Memory B cell (primary cell): ENCODE measurements around the gene SIPA1L3.

Source experiments
- ATAC-seq: fragments of 150-1000 bp; cut with Tn5 transposase; 2 replicates; pipeline ENCODE4 v1.10.0; 2021; ENCODE audit warnings: low read depth, mild to moderate bottlenecking, moderate library complexity
- DNase-seq, 2 donors: peaks; one replicate each; pipeline ENCODE4 v3.0.0; 2022; ENCODE audit warnings: low spot score in 2 of 2
- H3K27ac Mint-ChIP-seq: one replicate; pipeline ENCODE4 v1.8.0; 2022; ENCODE audit warnings: mild to moderate bottlenecking, moderate library complexity, mixed read lengths
- H3K27me3 Mint-ChIP-seq: one replicate; pipeline ENCODE4 v1.8.0; 2022; ENCODE audit warnings: mixed read lengths
- H3K36me3 Mint-ChIP-seq: one replicate; pipeline ENCODE4 v1.8.0; 2022; ENCODE audit warnings: mild to moderate bottlenecking, mixed read lengths
- H3K4me1 Mint-ChIP-seq: one replicate; pipeline ENCODE4 v1.8.0; 2022; ENCODE audit warnings: mixed read lengths
- H3K4me3 Mint-ChIP-seq: one replicate; pipeline ENCODE4 v1.8.0; 2022; ENCODE audit warnings: mild to moderate bottlenecking, moderate library complexity, mixed read lengths
- H3K9me3 Mint-ChIP-seq: one replicate; pipeline ENCODE4 v1.8.0; 2022; ENCODE audit warnings: mixed read lengths

SIPA1L3 gene

DNA sequence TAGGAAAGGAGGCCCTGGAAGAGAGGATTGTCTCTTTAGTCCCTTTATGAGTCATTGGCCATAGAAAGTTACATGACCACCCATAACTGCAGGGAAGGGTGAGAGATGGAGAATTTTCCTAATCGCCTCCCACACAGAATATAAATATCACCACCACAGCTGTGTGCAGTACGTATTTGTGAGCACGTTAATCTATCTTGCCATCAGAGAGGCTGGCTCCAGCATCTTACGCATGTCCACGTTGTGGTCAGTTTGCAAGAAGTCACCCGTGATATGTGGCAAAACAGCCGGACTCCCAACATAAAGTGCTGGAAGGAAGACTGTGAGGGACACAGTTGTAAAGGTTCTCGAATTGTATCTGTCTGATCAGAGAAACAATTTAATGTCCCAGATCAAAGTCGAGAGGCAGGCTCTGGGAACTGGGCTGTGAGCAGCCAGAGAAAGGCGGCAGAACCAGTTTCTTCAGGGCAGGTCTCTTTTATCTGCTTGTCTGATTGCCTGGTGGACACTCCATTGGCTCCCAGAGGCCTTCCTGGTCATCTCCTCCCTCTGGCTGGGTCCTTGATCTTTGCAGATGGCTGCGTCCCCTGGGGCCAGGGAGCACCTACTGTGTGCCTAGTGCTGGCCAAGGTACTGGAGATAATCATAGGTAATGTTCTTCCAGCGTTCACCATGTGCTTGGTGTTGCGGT is 74.9 kb downstream of the SIPA1L3 start:
- ATAC-seq: no peak
- H3K9me3 Mint-ChIP-seq: no peaks in the 10 kb centered on the region
- H3K27me3 Mint-ChIP-seq: no peaks in the 10 kb centered on the region
- peaks cover 4% of the 10 kb centered on the region for H3K36me3 Mint-ChIP-seq
- DNase-seq: no peak
- peaks cover 64% of the 10 kb centered on the region for H3K4me1 Mint-ChIP-seq
- H3K4me3 Mint-ChIP-seq: no peak overlapping the region
- H3K27ac Mint-ChIP-seq: peak overlapping the region; percentile 47

DNA sequence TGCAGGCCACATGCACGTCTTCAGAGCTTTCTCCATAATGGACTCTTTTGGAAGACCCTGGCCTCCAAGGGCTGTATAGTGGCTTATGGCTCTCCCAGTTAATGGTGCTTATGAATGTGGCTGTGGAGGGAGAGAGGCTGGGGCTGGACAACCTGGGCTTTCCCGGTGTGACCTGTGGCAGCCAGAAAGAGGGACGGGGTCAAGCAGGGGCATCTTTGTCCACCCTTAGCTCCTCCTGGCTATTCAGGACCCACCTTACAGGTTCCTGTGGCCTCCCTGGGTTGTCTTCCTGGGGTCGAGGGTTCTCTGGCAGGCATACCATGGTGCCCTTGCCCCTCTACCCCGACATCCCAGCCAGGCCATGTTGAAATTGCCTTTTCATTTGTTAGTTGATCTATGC is 75.6 kb downstream of the SIPA1L3 start:
- Mint-ChIP-seq H3K4me3 (no peak overlapping the region), H3K27ac (peak overlapping the region; percentile 47), H3K9me3 (no peaks in the 10 kb centered on the region), H3K36me3 (peaks cover 4% of the 10 kb centered on the region), H3K4me1 (peaks cover 66% of the 10 kb centered on the region), H3K27me3 (no peaks in the 10 kb centered on the region)
- DNase-seq (no peak), ATAC-seq (no peak)

DNA sequence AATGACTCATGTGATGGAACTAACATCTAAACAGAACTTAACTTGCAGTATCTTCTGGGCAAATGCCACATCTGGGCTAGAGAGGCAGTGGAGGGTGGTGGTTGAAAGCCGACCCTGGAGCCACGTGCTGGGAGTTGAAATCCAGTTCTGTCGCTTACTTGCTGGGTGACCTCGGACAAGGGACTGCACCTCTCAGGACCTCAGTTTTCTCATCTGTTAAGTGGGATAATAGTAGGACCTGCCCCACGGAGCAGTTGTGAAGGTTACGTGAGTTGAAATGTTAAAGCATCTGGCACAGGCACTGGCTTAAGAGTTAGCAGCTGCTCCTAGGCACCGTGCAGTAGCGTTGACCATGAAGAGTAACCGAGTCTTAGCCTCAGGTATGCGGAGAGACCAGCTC is 76.1 kb downstream of the SIPA1L3 start:
- peaks cover 4% of the 10 kb centered on the region for H3K36me3 Mint-ChIP-seq
- DNase-seq: no peak
- peaks cover 66% of the 10 kb centered on the region for H3K4me1 Mint-ChIP-seq
- H3K27ac Mint-ChIP-seq: peak overlapping the region; percentile 47
- H3K9me3 Mint-ChIP-seq: no peaks in the 10 kb centered on the region
- no peaks in the 10 kb centered on the region for H3K27me3 Mint-ChIP-seq
- no peak overlapping the region for H3K4me3 Mint-ChIP-seq
- ATAC-seq: no peak

DNA sequence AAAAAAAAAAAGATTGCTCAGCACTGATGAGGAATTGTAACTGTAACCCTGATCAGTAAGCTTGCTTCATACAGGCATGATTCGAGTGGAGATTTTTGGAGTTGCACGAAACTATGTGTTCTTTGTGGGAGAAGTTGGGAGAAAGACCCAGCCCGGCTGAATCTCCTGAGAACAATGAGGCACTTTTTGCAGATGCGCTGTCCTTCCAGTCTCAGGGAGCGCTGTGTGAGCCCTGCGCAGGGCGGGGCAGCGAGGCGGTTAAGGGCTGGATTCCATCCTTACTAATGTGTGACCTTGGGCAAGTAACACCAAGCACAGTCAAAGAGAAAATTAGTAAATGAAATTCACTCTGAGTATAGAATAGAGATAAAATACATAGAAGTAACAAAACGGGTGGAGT is 76.9 kb downstream of the SIPA1L3 start:
- Mint-ChIP-seq H3K4me1 (peaks cover 66% of the 10 kb centered on the region), H3K27me3 (no peaks in the 10 kb centered on the region), H3K9me3 (no peaks in the 10 kb centered on the region), H3K27ac (peak overlapping the region; percentile 47), H3K4me3 (no peak overlapping the region), H3K36me3 (peaks cover 6% of the 10 kb centered on the region)
- DNase-seq (no peak), ATAC-seq (no peak)

DNA sequence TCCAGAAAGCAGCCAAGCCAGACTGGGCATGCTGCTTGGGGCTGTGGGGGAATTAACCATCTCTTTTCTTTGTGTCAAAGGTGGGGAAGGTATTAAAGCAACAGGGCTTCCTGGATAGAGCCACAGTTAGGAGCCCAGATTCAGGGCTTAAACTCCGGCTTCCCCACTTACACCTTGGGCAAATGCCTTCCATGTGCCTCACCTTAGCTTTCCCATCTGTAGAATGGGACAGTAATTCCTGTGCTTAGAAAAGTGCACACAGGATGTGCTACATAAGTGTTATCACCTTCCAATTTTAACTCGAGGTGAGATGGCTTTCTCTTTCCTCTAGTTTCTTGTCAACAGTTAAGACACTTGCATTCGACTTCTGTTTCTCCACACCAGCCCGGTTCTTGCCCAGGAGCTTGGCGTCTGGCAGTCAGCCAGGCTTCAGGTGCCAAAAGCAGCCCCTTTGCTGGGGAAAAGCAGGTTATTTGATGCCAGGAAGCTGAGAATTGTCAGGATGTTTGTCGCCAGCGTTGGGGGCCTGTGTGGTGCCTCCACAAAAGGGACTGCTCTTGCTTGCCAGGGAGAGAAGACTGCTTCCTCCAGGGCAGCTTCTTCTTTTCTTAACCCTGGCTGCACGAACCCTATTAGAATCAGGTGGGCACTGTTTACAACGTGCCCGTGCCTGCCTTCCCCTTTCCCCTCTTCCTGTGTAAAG is 79.2 kb downstream of the SIPA1L3 start:
- peak overlapping the region; percentile 53 for H3K4me3 Mint-ChIP-seq
- H3K4me1 Mint-ChIP-seq: peaks cover 57% of the 10 kb centered on the region

DNA sequence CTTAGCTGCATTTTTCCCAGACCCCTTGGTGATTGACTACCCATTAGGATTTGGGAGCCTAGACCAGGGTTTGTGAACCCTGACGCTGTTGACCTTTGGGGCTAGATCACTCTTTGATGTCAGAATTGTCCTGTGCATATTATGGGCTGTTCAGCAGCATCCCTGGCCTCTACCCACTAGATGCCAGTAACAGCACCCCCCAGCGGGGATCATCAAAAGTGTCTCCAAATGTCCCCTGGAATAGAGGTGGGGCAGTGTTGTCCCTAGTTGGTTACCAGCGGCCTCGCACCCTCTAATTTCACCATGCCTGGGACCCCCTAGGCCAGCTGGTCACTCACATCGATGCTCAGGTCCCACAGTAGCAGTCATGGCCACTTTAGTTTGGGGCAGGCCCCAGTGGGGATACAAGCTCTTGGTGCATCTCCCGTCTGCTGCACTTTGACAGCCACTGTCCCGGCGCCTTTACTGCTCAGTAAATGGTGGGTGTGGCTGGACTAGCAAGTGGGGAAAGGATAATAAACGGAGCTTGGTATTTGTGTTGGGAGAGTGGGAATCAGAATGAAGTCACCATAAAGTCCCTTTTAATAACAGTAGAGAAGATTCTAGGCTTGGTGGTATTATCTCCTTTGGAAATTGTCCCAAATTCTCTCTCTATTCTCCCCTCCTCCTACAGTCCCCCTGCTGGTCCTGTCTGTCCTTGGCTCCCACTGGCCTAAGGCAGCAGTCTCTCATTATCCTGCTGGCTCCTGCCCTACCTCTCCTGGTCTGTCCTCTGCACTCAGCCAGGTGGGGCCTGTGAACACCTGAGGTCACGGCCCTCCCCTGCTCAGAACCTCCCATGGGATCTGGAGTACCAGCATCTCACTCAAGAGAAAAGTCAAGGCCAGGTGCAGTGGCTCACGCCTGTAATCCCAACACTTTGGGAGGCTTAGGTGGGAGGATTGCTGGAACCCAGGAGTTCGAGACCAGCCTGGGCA is 80.6 kb downstream of the SIPA1L3 start:
- peaks cover 4% of the 10 kb centered on the region for H3K36me3 Mint-ChIP-seq
- DNase-seq (no peak), ATAC-seq (peak; percentile 23)
- no peaks in the 10 kb centered on the region for H3K9me3 Mint-ChIP-seq
- peak overlapping the region; percentile 88 for H3K27ac Mint-ChIP-seq
- no peak overlapping the region for H3K4me3 Mint-ChIP-seq
- peaks cover 59% of the 10 kb centered on the region for H3K4me1 Mint-ChIP-seq
- no peaks in the 10 kb centered on the region for H3K27me3 Mint-ChIP-seq

More for the DNA sequence above, 79.2 kb downstream of the SIPA1L3 start:
- no peaks in the 10 kb centered on the region for H3K27me3 Mint-ChIP-seq
- DNase-seq (peak in 1 of 2 donors; percentile 39), ATAC-seq (peak; percentile 92)
- peak overlapping the region; percentile 88 for H3K27ac Mint-ChIP-seq
- H3K36me3 Mint-ChIP-seq: peaks cover 4% of the 10 kb centered on the region
- no peaks in the 10 kb centered on the region for H3K9me3 Mint-ChIP-seq

DNA sequence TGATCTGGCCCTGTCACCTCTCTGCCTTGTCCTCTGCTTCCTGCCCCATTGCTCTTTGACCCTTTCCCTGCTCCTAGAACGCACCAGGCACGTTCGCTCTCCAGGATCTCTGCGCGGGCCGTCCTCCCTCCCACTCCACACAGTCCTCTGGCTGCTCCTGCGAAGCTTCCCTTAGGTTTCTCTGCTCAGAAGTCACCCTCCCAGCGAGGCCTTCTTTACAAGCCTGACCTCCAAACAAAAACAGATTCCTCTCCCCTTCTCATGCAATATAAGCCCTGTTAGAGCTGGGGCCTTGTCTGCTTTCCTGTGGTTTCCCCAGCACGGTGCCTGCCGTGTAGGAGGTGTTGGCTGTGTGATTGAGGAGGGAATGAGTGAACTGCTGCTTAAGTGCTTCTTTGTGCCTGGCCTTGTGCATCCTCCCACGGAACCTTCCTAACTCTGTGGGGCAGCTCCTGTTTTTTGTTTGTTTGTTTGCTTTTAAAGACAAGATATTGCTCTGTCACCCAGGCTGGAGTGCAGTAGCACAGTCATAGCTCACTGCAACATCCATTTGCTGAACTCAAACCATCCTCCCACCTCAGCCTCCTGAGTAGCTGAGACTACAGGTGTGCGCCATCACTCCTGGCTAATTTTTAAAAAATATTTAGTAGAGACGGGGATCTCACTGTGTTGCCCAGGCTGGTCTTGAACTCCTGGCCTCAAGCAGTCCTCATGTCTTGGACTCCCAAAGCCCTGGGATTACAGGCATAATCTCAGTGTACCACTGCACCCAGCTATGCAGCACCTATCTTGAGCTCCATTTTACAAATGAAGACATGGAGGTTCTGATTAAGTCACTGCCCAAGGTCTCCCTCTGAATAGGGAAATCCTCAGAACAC is 82.0 kb downstream of the SIPA1L3 start:
- Mint-ChIP-seq H3K36me3 (peaks cover 5% of the 10 kb centered on the region), H3K4me1 (peaks cover 53% of the 10 kb centered on the region), H3K27me3 (no peaks in the 10 kb centered on the region), H3K9me3 (no peaks in the 10 kb centered on the region), H3K4me3 (no peak overlapping the region), H3K27ac (peak overlapping the region; percentile 70)
- ATAC-seq: no peak
- DNase-seq: no peak

DNA sequence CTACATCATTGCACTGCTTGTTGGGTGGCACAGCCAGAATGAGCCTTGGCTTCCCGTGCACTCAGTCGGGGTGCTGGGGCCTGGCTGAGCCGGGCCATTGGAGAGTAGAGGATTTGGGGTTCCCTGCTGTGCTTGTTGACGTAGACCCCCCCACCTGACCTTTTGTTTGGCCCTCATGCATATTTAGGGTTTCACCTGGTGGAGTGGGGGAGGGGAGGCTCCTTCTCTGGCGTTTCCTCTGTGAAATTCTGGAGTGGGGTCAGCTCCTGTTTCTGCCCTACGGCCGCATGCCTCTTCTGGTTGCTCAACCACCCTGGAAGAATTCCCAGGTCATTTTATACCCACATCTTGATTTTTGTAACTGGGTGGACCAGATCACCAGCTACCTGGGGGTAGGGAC is 82.8 kb downstream of the SIPA1L3 start:
- Mint-ChIP-seq H3K27ac (no peak overlapping the region), H3K4me1 (peaks cover 50% of the 10 kb centered on the region), H3K36me3 (peaks cover 9% of the 10 kb centered on the region), H3K27me3 (no peaks in the 10 kb centered on the region), H3K9me3 (no peaks in the 10 kb centered on the region), H3K4me3 (no peak overlapping the region)
- DNase-seq: no peak
- no peak for ATAC-seq

DNA sequence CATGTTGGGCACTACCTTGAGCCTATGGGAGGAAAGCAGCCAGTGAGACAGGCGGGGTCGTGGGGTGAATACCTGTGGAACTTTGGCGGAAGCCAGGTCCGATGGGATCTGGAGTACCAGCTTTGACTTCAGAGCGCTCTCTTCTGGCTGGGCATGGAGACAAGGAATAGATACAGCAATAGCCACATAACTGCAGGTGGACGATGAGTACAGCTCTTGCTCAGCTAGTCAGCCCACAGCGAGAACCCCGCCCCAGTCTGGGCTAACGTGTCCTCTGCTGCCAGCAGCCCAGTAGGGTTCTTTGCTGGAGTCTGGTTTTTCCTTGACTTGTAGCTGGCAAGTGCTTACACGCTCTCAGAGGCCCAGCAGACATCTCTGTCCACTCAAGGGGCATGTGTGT is 83.4 kb downstream of the SIPA1L3 start:
- DNase-seq (no peak), ATAC-seq (no peak)
- peaks cover 13% of the 10 kb centered on the region for H3K36me3 Mint-ChIP-seq
- H3K27me3 Mint-ChIP-seq: no peaks in the 10 kb centered on the region
- H3K9me3 Mint-ChIP-seq: no peaks in the 10 kb centered on the region
- H3K27ac Mint-ChIP-seq: no peak overlapping the region
- H3K4me1 Mint-ChIP-seq: peaks cover 52% of the 10 kb centered on the region
- no peak overlapping the region for H3K4me3 Mint-ChIP-seq

DNA sequence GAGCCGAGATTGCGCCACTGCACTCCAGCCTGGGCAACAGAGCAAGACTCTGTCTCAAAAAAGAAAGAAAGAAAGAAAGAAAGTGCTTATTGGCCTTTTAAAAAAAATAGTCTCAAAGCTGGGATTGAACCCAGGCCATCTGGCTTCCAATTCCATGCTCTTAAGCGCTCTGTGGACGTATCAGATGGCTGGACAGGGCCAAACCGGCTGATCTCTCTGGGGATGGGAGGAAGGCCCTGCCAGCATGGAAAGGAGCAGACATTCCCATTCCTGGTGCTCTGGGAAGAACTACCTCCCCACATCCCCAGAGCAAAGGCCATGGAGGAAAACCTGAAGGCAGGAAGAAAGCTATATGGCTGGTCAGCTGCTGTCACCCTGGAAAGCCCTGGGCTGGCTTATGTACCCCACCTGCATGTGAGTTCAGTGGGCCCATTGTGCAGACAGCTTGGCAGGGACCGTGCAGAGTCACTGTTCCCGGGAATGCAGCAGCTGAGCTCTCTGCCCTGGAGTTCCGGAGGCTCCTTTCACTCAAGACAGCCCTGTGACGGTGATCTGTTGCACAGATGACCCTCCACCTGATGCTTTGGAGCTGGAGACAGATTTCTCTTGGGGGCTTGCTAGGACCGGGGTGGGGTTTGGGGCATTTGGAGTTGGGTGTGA is 84.3 kb downstream of the SIPA1L3 start:
- DNase-seq (no peak), ATAC-seq (no peak)
- Mint-ChIP-seq H3K27me3 (no peaks in the 10 kb centered on the region), H3K4me3 (no peak overlapping the region), H3K4me1 (peaks cover 49% of the 10 kb centered on the region), H3K9me3 (no peaks in the 10 kb centered on the region), H3K27ac (peak overlapping the region; percentile 45), H3K36me3 (peaks cover 13% of the 10 kb centered on the region)

DNA sequence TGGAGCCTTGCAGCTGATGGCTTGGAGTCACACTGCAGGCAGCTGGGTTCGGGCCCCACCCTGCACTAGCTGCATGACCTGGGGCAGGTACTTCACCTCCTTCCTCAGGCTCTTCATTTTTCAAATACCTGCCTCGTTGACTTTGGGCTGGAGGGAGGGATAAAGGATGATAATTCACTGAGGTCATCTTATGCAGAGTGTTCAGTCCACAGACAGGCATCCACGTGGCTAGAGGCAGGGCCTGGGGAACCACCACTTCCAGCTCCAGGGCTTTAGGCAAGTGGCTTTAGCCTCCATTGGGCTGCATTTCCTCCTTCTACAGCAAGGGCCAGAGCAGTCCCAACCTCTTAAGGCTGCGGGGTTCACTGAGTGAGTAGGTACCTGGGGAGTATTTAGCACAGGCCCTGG is 84.8 kb downstream of the SIPA1L3 start:
- Mint-ChIP-seq H3K27ac (no peak overlapping the region), H3K36me3 (peaks cover 13% of the 10 kb centered on the region)
- peak; percentile 35 for ATAC-seq

DNA sequence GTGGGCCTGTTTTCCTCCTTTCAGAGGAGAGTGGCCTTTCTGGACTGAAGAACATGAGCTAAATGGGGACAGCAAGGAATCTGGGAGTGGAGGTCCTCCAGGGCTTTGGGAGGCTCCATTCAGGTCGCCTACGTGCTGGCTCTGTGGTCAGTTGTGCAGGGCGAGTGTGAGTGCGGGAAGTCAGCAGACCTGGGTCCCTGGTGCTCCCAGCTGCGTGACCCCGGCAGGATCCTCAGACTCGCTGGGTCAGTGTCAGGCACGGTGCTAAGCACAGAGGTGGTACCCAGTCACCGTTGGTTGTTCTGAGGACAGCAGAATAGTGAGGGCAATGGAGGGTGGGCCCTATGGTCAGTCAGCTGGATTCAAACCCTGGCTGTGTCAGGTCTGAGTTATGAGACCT is 85.8 kb downstream of the SIPA1L3 start:
- H3K27me3 Mint-ChIP-seq: no peaks in the 10 kb centered on the region
- H3K36me3 Mint-ChIP-seq: peaks cover 13% of the 10 kb centered on the region
- DNase-seq (no peak), ATAC-seq (no peak)
- no peak overlapping the region for H3K27ac Mint-ChIP-seq
- H3K4me1 Mint-ChIP-seq: peaks cover 39% of the 10 kb centered on the region
- no peak overlapping the region for H3K4me3 Mint-ChIP-seq
- H3K9me3 Mint-ChIP-seq: no peaks in the 10 kb centered on the region

More for the DNA sequence above, 84.8 kb downstream of the SIPA1L3 start:
- H3K4me3 Mint-ChIP-seq: no peak overlapping the region
- peaks cover 43% of the 10 kb centered on the region for H3K4me1 Mint-ChIP-seq
- DNase-seq: no peak
- no peaks in the 10 kb centered on the region for H3K9me3 Mint-ChIP-seq
- no peaks in the 10 kb centered on the region for H3K27me3 Mint-ChIP-seq

DNA sequence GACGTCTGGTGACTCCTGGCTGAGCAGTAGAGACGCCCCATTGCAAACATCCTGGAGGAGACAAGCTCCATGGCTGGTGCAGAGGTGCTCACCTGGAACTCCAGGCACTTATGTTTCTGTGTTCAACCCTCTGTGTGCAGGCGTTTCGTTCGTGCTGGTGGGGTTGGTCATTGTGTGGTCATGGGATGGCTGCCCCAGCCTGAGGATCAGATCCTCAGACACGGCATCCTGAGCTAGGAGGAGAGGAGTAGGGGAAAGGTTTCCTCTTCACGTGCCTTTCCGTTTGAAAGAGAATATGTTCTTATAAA is 87.8 kb downstream of the SIPA1L3 start:
- Mint-ChIP-seq H3K4me1 (peaks cover 38% of the 10 kb centered on the region), H3K9me3 (no peaks in the 10 kb centered on the region), H3K27me3 (no peaks in the 10 kb centered on the region), H3K36me3 (peaks cover 9% of the 10 kb centered on the region), H3K4me3 (no peak overlapping the region), H3K27ac (no peak overlapping the region)
- ATAC-seq (no peak), DNase-seq (no peak)
